ENCODE results near the gene GPC1. TPM values are rescaled to one million over a fixed set of nuclear protein-coding genes. Genes with fewer than 3 reads are reported as not detected.
A peak's percentile ranks its signal among the peaks of the same experiment; 100 is the strongest.

GPC1 gene
- total and polyA plus RNA-seq, 2 of the 13 experiments (the other 11 are each of a cell fraction or from before 2014, with no cell fraction given) = 4.0 to 5.5 TPM

GRCh38 chr2:240502430-240503121 is 67.1 kb downstream of the GPC1 start:
- no peak overlapping the region for H3K4me2 ChIP-seq (ENCODE audit: low read depth, low read length)
- no peak overlapping the region for H3K27ac ChIP-seq (ENCODE audit: extremely low read length, insufficient read depth, low read length)
- H2AFZ ChIP-seq (ENCODE audit: low read length) = no peak overlapping the region
- ChIA-PET CTCF (ENCODE audit: low intra/inter-chr PET ratio, low total read pairs) (no interaction called here), POLR2A (no interaction called here)
- H3K4me1 ChIP-seq (ENCODE audit: insufficient read depth, low read length) = no peaks in the 10 kb centered on the region
- TF ChIP-seq CREB1 (IDR thresholded peaks at IDR 0.05) (peak; percentile 77), CREB1 (CRISPR knock-in tag; IDR thresholded peaks at IDR 0.05) (no peak), ZNF33A (CRISPR knock-in tag; IDR thresholded peaks at IDR 0.05; ENCODE audit: borderline replicate concordance) (no peak), ATF7 (IDR thresholded peaks at IDR 0.05) (peak; percentile 92), ATF7 (CRISPR knock-in tag; IDR thresholded peaks at IDR 0.05) (no peak)
- no peaks in the 10 kb centered on the region for H3K9me3 ChIP-seq (ENCODE audit: low read length)
- no peak for DNase-seq (ENCODE audit: low spot score)
- H3K36me3 ChIP-seq (replicated peaks in 1 of 2; ENCODE audit: control insufficient read depth in 1 of 2, insufficient read depth in 2 of 2, low read length in 2 of 2) = peaks cover 14 to 22% of the 10 kb centered on the region in 2 experiments; a peak in 4 of 5 replicates
- no peaks in the 10 kb centered on the region for H3K27me3 ChIP-seq (ENCODE audit: control insufficient read depth in 1 of 2, insufficient read depth in 2 of 2, low read length in 2 of 2)
- no peak for FAIRE-seq
- H3K9ac ChIP-seq (ENCODE audit: insufficient read depth, low read depth, low read length) = no peak overlapping the region
- H4K20me1 ChIP-seq (ENCODE audit: insufficient read depth, low read length) = no peaks in the 10 kb centered on the region
- in situ Hi-C loops (cut with HindIII; ENCODE audit: extremely low pct_ligation_motif_present, low pct_unique_long_range_greater_than_20kb) (no loop called here), intact Hi-C loops (cut with micrococcal nuclease; ENCODE audit: unreplicated experiment) (no loop called here)
- H3K79me2 ChIP-seq (ENCODE audit: insufficient read depth, low read length) = no peaks in the 10 kb centered on the region
- ATAC-seq = no peak
- 95% methylated on average over 14 of the region's 14 CpGs for WGBS (ENCODE audit: low lambda C conversion rate)
- H3K4me3 ChIP-seq (replicated peaks in 1 of 3; ENCODE audit: insufficient read depth in 1 of 3, low read depth in 2 of 3, low read length in 3 of 3) = no peak overlapping the region
- no TSS peak for BruUV-seq (replicated peaks)

GRCh38 chr2:240503375-240503774 is 67.9 kb downstream of the GPC1 start:
- Histone ChIP-seq H3K27ac (ENCODE audit: extremely low read length, insufficient read depth, low read length) (no peak overlapping the region), H3K9me3 (ENCODE audit: low read length) (no peaks in the 10 kb centered on the region), H2AFZ (ENCODE audit: low read length) (no peak overlapping the region), H3K27me3 (ENCODE audit: control insufficient read depth in 1 of 2, insufficient read depth in 2 of 2, low read length in 2 of 2) (no peaks in the 10 kb centered on the region), H3K4me3 (replicated peaks in 1 of 3; ENCODE audit: insufficient read depth in 1 of 3, low read depth in 2 of 3, low read length in 3 of 3) (no peak overlapping the region), H3K4me2 (ENCODE audit: low read depth, low read length) (no peak overlapping the region), H3K79me2 (ENCODE audit: insufficient read depth, low read length) (no peaks in the 10 kb centered on the region), H3K4me1 (ENCODE audit: insufficient read depth, low read length) (no peaks in the 10 kb centered on the region), H4K20me1 (ENCODE audit: insufficient read depth, low read length) (no peaks in the 10 kb centered on the region), H3K9ac (ENCODE audit: insufficient read depth, low read depth, low read length) (no peak overlapping the region), H3K36me3 (replicated peaks in 1 of 2; ENCODE audit: control insufficient read depth in 1 of 2, insufficient read depth in 2 of 2, low read length in 2 of 2) (peaks cover 14 to 21% of the 10 kb centered on the region in 2 experiments; a peak in 4 of 5 replicates)
- in situ Hi-C loops (cut with HindIII; ENCODE audit: extremely low pct_ligation_motif_present, low pct_unique_long_range_greater_than_20kb) = no loop called here
- WGBS (ENCODE audit: low lambda C conversion rate) = 93% methylated on average over 9 of the region's 9 CpGs
- intact Hi-C loops (cut with micrococcal nuclease; ENCODE audit: unreplicated experiment) = no loop called here
- ATAC-seq (no peak), DNase-seq (ENCODE audit: low spot score) (no peak), FAIRE-seq (no peak)
- ChIA-PET CTCF (ENCODE audit: low intra/inter-chr PET ratio, low total read pairs) (no interaction called here), POLR2A (no interaction called here)
- no TSS peak for BruUV-seq (replicated peaks)
- TF ChIP-seq EZH2 (conservative IDR thresholded peaks at IDR 0.05; ENCODE audit: low read depth, low read length) (no peak), ZFP90 (CRISPR knock-in tag; IDR thresholded peaks at IDR 0.05; ENCODE audit: borderline replicate concordance) (no peak), ZNF260 (CRISPR knock-in tag; IDR thresholded peaks at IDR 0.05; ENCODE audit: borderline replicate concordance, low read depth) (no peak), FOXP4 (CRISPR knock-in tag; IDR thresholded peaks at IDR 0.05) (no peak), ZSCAN30 (CRISPR knock-in tag; IDR thresholded peaks at IDR 0.05) (no peak), ZNF326 (CRISPR knock-in tag; IDR thresholded peaks at IDR 0.05; ENCODE audit: borderline replicate concordance) (no peak), RNF219 (CRISPR knock-in tag; IDR thresholded peaks at IDR 0.05) (no peak)
